Tibial nerve (tissue), 4 donors: Measurements from ENCODE around the gene TBRG1. TPM values are rescaled to one million over a fixed set of nuclear protein-coding genes. Genes with fewer than 3 reads are reported as not detected.

Experiments used
- DNase-seq, 2 donors: peaks; one replicate each; pipeline ENCODE4 v3.0.0-alpha.2; 2019; ENCODE audit warnings: low spot score in 2 of 2
- H3K27ac ChIP-seq, 4 donors: fragments of 200-600 bp; sonication (generic) in 3 of 4; one replicate each; pipeline ENCODE4 v1.5.1; 2017 to 2019; ENCODE audit warnings: mild to moderate bottlenecking in 1 of 4
- H3K27me3 ChIP-seq, 2 donors: fragments of 200-600 bp; sonication (generic) in 1 of 2; one replicate each; pipeline versions ENCODE4 v1.5.1 to v1.6.0; 2017 to 2019
- H3K36me3 ChIP-seq, 3 donors: fragments of 200-600 bp; sonication (generic); one replicate each; pipeline ENCODE4 v1.5.1; 2018 to 2019
- H3K4me1 ChIP-seq, 4 donors: fragments of 200-600 bp; sonication (generic) in 3 of 4; one replicate each; pipeline ENCODE4 v1.5.1; 2017 to 2019
- H3K4me3 ChIP-seq, 4 donors: fragments of 200-600 bp; sonication (generic) in 3 of 4; one replicate each; pipeline ENCODE4 v1.5.1; 2017 to 2019; ENCODE audit warnings: mild to moderate bottlenecking in 1 of 4, moderate library complexity in 1 of 4
- H3K9me3 ChIP-seq, 4 donors: fragments of 200-600 bp; sonication (generic) in 3 of 4; one replicate each; pipeline ENCODE4 v1.5.1; 2017 to 2019
- CTCF ChIP-seq, 5 experiments: fragments of 200-600 bp in 3 of 5; fragments of 450-650 bp in 2 of 5; sonication (generic) in 3 of 5; IDR thresholded peaks; one replicate each; pipeline ENCODE4 v1.5.1; 2016 to 2019; ENCODE audit warnings: antibody characterized with exemption in 5 of 5, mild to moderate bottlenecking in 3 of 5, moderate library complexity in 2 of 5
- EP300 ChIP-seq, 2 donors: sonication (generic); formaldehyde crosslinking; IDR thresholded peaks; one replicate each; pipeline ENCODE4 v1.6.1; 2017; ENCODE audit warnings: antibody characterized with exemption in 2 of 2, mild to moderate bottlenecking in 1 of 2
- POLR2A ChIP-seq, 2 donors: fragments of 450-650 bp; IDR thresholded peaks; one replicate each; pipeline ENCODE4 v1.6.1; 2017; ENCODE audit warnings: antibody characterized with exemption in 2 of 2, mild to moderate bottlenecking in 2 of 2, moderate library complexity in 2 of 2
- WGBS, 2 donors: methylation state at CpG; one replicate each; pipeline ENCODE4 v1.1.5; 2018; 5-methylcytosine and 5-hydroxymethylcytosine counted together
- total RNA-seq, 4 donors: library from RNA; depleted of rRNA; stranded (reverse); fragments of >200 nt; gene quantifications; one replicate each; pipeline ENCODE4 v1.1.0, GENCODE V29; 2016

The TBRG1 gene
- total RNA-seq, 4 donors from 2014 or later: 32.7 to 45.4 (median 36.4) TPM

GRCh38 chr11:124663861-124664260 is 41.2 kb downstream of the TBRG1 start:
- DNase-seq: no peak
- TF ChIP-seq POLR2A (IDR thresholded peaks at IDR 0.05) (no peak), CTCF (IDR thresholded peaks at IDR 0.05) (no peak), EP300 (IDR thresholded peaks at IDR 0.05) (no peak)
- WGBS, 2 donors: 89 to 91% methylated on average over 2 of the region's 2 CpGs
- H3K27ac ChIP-seq: no peak overlapping the region
- H3K9me3 ChIP-seq: no peaks in the 10 kb centered on the region
- peaks cover 0 to 37% (median 0%) of the 10 kb centered on the region in 3 donors for H3K36me3 ChIP-seq
- no peaks in the 10 kb centered on the region for H3K27me3 ChIP-seq
- H3K4me3 ChIP-seq: no peak overlapping the region
- H3K4me1 ChIP-seq: no peaks in the 10 kb centered on the region

DNA sequence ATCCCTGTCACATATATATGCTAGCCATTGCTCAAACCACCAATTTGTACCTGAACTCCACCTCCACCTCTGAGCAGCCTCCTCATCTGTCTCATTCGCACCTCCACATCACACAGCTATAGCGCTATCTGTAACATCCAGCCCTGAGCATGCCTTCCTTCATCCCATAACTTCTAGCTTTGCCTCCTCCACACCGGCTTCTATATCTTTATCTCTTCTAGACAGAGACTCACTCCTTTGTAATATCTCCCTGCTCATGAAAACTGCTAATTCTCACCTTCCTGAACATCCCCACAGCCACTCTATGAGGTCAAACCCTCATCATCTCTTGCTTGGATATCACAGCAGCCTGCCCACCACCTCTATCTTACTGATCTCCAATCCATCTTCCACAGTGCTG is 44.9 kb downstream of the TBRG1 start:
- no peaks in the 10 kb centered on the region for H3K9me3 ChIP-seq
- 95 to 96% methylated on average over 3 of the region's 3 CpGs for WGBS, 2 donors
- H3K27ac ChIP-seq: no peak overlapping the region
- TF ChIP-seq POLR2A (IDR thresholded peaks at IDR 0.05): no peak
- TF ChIP-seq EP300 (IDR thresholded peaks at IDR 0.05): no peak
- no peak for TF ChIP-seq CTCF (IDR thresholded peaks at IDR 0.05)
- H3K36me3 ChIP-seq: peaks cover 0 to 34% (median 0%) of the 10 kb centered on the region in 3 donors
- DNase-seq: no peak
- H3K27me3 ChIP-seq: no peaks in the 10 kb centered on the region
- H3K4me3 ChIP-seq: no peak overlapping the region
- H3K4me1 ChIP-seq: peaks cover 0 to 3% (median 0%) of the 10 kb centered on the region in 4 donors

GRCh38 chr11:124669193-124669592 is 46.5 kb downstream of the TBRG1 start:
- H3K27me3 ChIP-seq: no peaks in the 10 kb centered on the region
- WGBS, 2 donors: 18% methylated on average over 8 of the region's 8 CpGs
- TF ChIP-seq EP300 (IDR thresholded peaks at IDR 0.05): peak in 1 of 2 donors; percentile 11
- TF ChIP-seq POLR2A (IDR thresholded peaks at IDR 0.05): no peak
- peak; percentile 68 to 86 (median 70) for TF ChIP-seq CTCF (IDR thresholded peaks at IDR 0.05)
- DNase-seq: peak in 1 of 2 donors; percentile 78
- peaks cover 0 to 10% (median 1%) of the 10 kb centered on the region in 4 donors for H3K4me1 ChIP-seq
- no peak overlapping the region for H3K4me3 ChIP-seq
- H3K36me3 ChIP-seq: peaks cover 0 to 29% (median 0%) of the 10 kb centered on the region in 3 donors
- no peak overlapping the region for H3K27ac ChIP-seq
- no peaks in the 10 kb centered on the region for H3K9me3 ChIP-seq

- no peak overlapping the region for H3K4me3 ChIP-seq
- H3K4me1 ChIP-seq: peaks cover 0 to 20% (median 6%) of the 10 kb centered on the region in 4 donors
- H3K9me3 ChIP-seq: no peaks in the 10 kb centered on the region
- no peak for TF ChIP-seq POLR2A (IDR thresholded peaks at IDR 0.05)
- TF ChIP-seq EP300 (IDR thresholded peaks at IDR 0.05): no peak
- no peak for TF ChIP-seq CTCF (IDR thresholded peaks at IDR 0.05)
- H3K36me3 ChIP-seq: peaks cover 0 to 20% (median 0%) of the 10 kb centered on the region in 3 donors
- WGBS, 2 donors: 45% methylated on average over 3 of the region's 3 CpGs
- DNase-seq: no peak
- no peak overlapping the region for H3K27ac ChIP-seq
- no peaks in the 10 kb centered on the region for H3K27me3 ChIP-seq
Observed at GRCh38 chr11:124670732-124671131, 48.1 kb downstream of the TBRG1 start.

- peaks cover 0 to 34% (median 6%) of the 10 kb centered on the region in 4 donors for H3K4me1 ChIP-seq
- no peak for DNase-seq
- peak overlapping the region; percentile 56 to 72 (median 60) for H3K4me3 ChIP-seq
- peak overlapping the region; percentile 48 to 88 (median 78) for H3K27ac ChIP-seq
- H3K9me3 ChIP-seq: no peaks in the 10 kb centered on the region
- no peak for TF ChIP-seq EP300 (IDR thresholded peaks at IDR 0.05)
- no peak for TF ChIP-seq CTCF (IDR thresholded peaks at IDR 0.05)
- no peak for TF ChIP-seq POLR2A (IDR thresholded peaks at IDR 0.05)
- WGBS, 2 donors: 57 to 61% methylated on average over 7 of the region's 7 CpGs
- H3K27me3 ChIP-seq: no peaks in the 10 kb centered on the region
- peaks cover 0 to under 1% (median 0%) of the 10 kb centered on the region in 3 donors for H3K36me3 ChIP-seq
Observed at GRCh38 chr11:124672536-124673215, 50.0 kb downstream of the TBRG1 start.
